Ecto neural progenitor cell (in vitro differentiated cells): Measurements from ENCODE around the gene MCCD1.

Experiments
- DNase-seq: peaks from one replicate; pipeline ENCODE4 v3.0.0-alpha.2; 2018; ENCODE audit warnings: low spot score

The MCCD1 gene

GRCh38 chr6:31543639-31544038 lies 14.9 kb downstream of the MCCD1 start:
- DNase-seq: no peak

- no peak for DNase-seq
Measured at GRCh38 chr6:31544676-31545075, 15.9 kb downstream of the MCCD1 start.

GRCh38 chr6:31545291-31545690 lies 16.5 kb downstream of the MCCD1 start:
- DNase-seq: no peak

GRCh38 chr6:31546339-31546957 lies 17.7 kb downstream of the MCCD1 start, which contains the start of gene ATP6V1G2:
ATP6V1G2 (minus strand) TSS chr6:31546608; CDS start chr6:31546559, 49 bp downstream.
- peak; percentile 93 for DNase-seq

- DNase-seq: peak; percentile 92
Measured at GRCh38 chr6:31546958-31547726, 18.4 kb downstream of the MCCD1 start, which contains the start of gene NFKBIL1. NFKBIL1 (plus strand) TSS chr6:31547608; CDS start chr6:31547695, 87 bp downstream.

- DNase-seq: no peak
Measured at GRCh38 chr6:31547727-31548543, 19.2 kb downstream of the MCCD1 start.

GRCh38 chr6:31548544-31548873 lies 19.7 kb downstream of the MCCD1 start:
- no peak for DNase-seq

- DNase-seq: peak; percentile 58
Measured at GRCh38 chr6:31551371-31551770, 22.6 kb downstream of the MCCD1 start.

- no peak for DNase-seq
Measured at GRCh38 chr6:31556307-31556706, 27.5 kb downstream of the MCCD1 start.

- no peak for DNase-seq
Measured at GRCh38 chr6:31557443-31558317, 28.9 kb downstream of the MCCD1 start.

GRCh38 chr6:31558318-31558625 lies 29.5 kb downstream of the MCCD1 start:
- DNase-seq: no peak

- no peak for DNase-seq
Measured at GRCh38 chr6:31558631-31559500, 30.1 kb downstream of the MCCD1 start.

GRCh38 chr6:31559606-31559957 lies 30.8 kb downstream of the MCCD1 start:
- no peak for DNase-seq

GRCh38 chr6:31559958-31560696 lies 31.4 kb downstream of the MCCD1 start:
- no peak for DNase-seq

- no peak for DNase-seq
Measured at GRCh38 chr6:31560697-31561058, 31.9 kb downstream of the MCCD1 start.

- DNase-seq: no peak
Measured at GRCh38 chr6:31567531-31568370, 39.0 kb downstream of the MCCD1 start.

GRCh38 chr6:31568537-31568961 lies 39.8 kb downstream of the MCCD1 start:
- no peak for DNase-seq

- no peak for DNase-seq
Measured at GRCh38 chr6:31569861-31570536, 41.2 kb downstream of the MCCD1 start.
